ENCODE measurements around the gene PHF24. TPM values are rescaled to one million over a fixed set of nuclear protein-coding genes. Genes with fewer than 3 reads are reported as not detected.
A peak's percentile ranks its signal among the peaks of the same experiment; 100 is the strongest.

The PHF24 gene
- total RNA-seq, 1 donor: under 0.01 TPM

GRCh38 chr9:34988218-34989002 lies 30.3 kb downstream of the PHF24 start:
- peak overlapping the region; percentile 73 for H3K4me3 ChIP-seq (ENCODE audit: low read depth, low read length)
- no peak for DNase-seq (ENCODE audit: low read depth)
- TF ChIP-seq, protein P1, sequence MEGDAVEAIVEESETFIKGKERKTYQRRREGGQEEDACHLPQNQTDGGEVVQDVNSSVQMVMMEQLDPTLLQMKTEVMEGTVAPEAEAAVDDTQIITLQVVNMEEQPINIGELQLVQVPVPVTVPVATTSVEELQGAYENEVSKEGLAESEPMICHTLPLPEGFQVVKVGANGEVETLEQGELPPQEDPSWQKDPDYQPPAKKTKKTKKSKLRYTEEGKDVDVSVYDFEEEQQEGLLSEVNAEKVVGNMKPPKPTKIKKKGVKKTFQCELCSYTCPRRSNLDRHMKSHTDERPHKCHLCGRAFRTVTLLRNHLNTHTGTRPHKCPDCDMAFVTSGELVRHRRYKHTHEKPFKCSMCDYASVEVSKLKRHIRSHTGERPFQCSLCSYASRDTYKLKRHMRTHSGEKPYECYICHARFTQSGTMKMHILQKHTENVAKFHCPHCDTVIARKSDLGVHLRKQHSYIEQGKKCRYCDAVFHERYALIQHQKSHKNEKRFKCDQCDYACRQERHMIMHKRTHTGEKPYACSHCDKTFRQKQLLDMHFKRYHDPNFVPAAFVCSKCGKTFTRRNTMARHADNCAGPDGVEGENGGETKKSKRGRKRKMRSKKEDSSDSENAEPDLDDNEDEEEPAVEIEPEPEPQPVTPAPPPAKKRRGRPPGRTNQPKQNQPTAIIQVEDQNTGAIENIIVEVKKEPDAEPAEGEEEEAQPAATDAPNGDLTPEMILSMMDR (IDR thresholded peaks at IDR 0.05; ENCODE audit: insufficient read depth, low read length): no peak

GRCh38 chr9:34989003-34989945 lies 31.2 kb downstream of the PHF24 start, which contains the start of gene DNAJB5:
TSS of gene DNAJB5 (plus strand) at chr9:34989745. CDS start at chr9:34990631, 886 bp downstream.
- peak within 1 kb of the TSS; percentile 91 for H3K4me3 ChIP-seq (ENCODE audit: low read depth, low read length)
- DNase-seq (ENCODE audit: low read depth): peak; percentile 100
- TF ChIP-seq, protein P1 (IDR thresholded peaks at IDR 0.05; ENCODE audit: insufficient read depth, low read length): no peak

DNA sequence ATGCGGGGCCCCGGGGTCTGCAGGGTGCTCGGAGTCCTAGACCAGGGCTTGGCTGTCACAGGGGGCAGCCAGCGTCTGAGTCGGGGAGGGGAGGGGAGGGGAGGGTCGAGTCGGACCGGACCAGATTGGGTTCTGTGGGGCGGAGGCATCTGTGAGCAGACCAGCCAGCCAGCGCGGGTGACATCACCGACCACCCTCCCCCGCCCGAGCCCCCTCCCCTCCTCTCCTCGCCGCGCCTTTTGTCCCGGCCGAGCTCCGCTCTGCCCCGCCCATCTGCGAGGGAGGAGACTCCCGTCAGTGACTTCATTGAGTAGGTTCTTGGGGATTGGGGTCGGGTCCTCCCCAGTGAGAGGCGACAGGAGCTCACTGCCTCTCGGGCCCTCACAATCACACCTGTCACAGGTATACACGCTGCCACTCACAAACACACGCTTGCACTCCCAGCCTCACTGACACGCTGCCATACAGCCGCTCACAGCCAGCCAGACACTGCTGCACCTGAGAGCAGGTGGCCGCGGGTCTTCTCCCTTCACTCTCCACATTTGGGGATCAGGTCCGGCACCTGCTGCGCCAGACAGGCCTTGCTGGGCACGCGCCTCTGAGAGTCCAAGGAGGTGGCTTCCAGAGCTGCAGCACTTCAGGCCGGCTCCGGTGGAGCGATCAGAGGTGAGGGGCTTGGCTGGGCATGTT lies 32.0 kb downstream of the PHF24 start:
- no peak for DNase-seq (ENCODE audit: low read depth)
- peak overlapping the region; percentile 91 for H3K4me3 ChIP-seq (ENCODE audit: low read depth, low read length)
- TF ChIP-seq, protein P1 (IDR thresholded peaks at IDR 0.05; ENCODE audit: insufficient read depth, low read length): no peak

DNA sequence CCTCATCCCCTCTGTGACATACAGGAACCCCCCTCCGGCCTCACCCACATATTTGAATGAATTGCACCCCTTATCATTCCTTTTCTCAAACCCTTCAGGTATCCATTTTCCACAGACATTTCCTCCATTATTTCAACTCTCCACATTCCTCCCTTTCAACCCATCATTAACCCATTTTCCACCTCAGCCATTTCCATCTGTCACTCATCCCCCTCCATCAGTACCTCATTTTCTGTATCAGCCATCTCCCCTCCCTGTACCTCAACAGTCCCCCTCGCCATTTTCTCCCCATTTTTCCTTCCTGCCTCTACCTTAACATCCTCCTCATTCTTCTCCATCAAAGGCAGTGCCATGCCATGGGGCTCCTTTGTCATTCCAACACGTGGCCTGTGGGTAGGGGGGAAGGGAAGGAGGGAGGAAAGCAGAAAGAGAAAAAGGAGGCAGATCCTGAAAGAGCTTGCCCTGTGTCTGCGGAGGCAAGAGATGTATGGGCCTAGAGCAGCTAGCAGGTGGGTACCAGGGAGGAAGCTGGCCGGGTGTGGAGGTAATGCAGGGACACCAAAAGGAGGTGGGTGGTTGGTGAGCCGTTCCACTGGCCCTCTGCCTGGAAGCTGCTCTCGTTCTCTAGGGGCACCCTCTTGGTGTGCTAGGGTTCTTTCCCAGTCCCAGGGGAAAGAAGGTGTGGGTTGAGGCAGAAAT lies 33.0 kb downstream of the PHF24 start:
- TF ChIP-seq, protein P1 (IDR thresholded peaks at IDR 0.05; ENCODE audit: insufficient read depth, low read length): no peak
- H3K4me3 ChIP-seq (ENCODE audit: low read depth, low read length): no peak overlapping the region
- no peak for DNase-seq (ENCODE audit: low read depth)

GRCh38 chr9:34991607-34992375 lies 33.7 kb downstream of the PHF24 start:
- no peak for DNase-seq (ENCODE audit: low read depth)
- H3K4me3 ChIP-seq (ENCODE audit: low read depth, low read length): no peak overlapping the region
- TF ChIP-seq, protein P1 (IDR thresholded peaks at IDR 0.05; ENCODE audit: insufficient read depth, low read length): peak; percentile 7
